Right lobe of liver (tissue), 4 donors: ENCODE results near the gene BCL2.

Experiments
- POLR2A ChIP-seq: fragments of 450-650 bp; IDR thresholded peaks from one replicate; pipeline ENCODE4 v1.6.1; 2017; ENCODE audit warnings: antibody characterized with exemption, mild to moderate bottlenecking
- TF ChIP-seq, protein P1 (sequence below), 4 donors: fragments of 200-600 bp in 3 of 4; fragments of 450-650 bp in 1 of 4; IDR thresholded peaks; one replicate each; pipeline versions ENCODE4 v1.5.1 to v1.8.0; 2016 to 2022; ENCODE audit warnings: antibody characterized with exemption in 4 of 4, mild to moderate bottlenecking in 2 of 4
- donor health status: DM: no; HTN: no; CAD: no.
- donor health status: DM: no; HTN: no; CAD: no.
- donor health status: DM: no; HTN: yes; CAD: no.

- no peak for TF ChIP-seq POLR2A
- TF ChIP-seq, protein P1, sequence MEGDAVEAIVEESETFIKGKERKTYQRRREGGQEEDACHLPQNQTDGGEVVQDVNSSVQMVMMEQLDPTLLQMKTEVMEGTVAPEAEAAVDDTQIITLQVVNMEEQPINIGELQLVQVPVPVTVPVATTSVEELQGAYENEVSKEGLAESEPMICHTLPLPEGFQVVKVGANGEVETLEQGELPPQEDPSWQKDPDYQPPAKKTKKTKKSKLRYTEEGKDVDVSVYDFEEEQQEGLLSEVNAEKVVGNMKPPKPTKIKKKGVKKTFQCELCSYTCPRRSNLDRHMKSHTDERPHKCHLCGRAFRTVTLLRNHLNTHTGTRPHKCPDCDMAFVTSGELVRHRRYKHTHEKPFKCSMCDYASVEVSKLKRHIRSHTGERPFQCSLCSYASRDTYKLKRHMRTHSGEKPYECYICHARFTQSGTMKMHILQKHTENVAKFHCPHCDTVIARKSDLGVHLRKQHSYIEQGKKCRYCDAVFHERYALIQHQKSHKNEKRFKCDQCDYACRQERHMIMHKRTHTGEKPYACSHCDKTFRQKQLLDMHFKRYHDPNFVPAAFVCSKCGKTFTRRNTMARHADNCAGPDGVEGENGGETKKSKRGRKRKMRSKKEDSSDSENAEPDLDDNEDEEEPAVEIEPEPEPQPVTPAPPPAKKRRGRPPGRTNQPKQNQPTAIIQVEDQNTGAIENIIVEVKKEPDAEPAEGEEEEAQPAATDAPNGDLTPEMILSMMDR (IDR thresholded peaks at IDR 0.05) = no peak
Measured at GRCh38 chr18:63164396-63164795, 155.2 kb downstream of the BCL2 start.
